ENCODE measurements around the gene ASPHD2. TPM values are rescaled to one million over a fixed set of nuclear protein-coding genes. Genes with fewer than 3 reads are reported as not detected.

Gene ASPHD2
- total RNA-seq, 1 experiment from 2014 or later: 8.7 TPM

Small RNAs within 50 kb of the gene (small RNA-seq; reads per million reads assigned to genes)
- gene RNA5SP495: 0.07 reads per million

Other genes starting within 250 kb of the ASPHD2 start
- 23.4 and 28.6 TPM in 2 replicates for gene HPS4, start 54.5 kb downstream of the ASPHD2 start, total RNA-seq (2014; rRNA removed; shearing (Covaris generic))
- 27.3 and 37.1 TPM in 2 replicates for gene SRRD, start 54.6 kb downstream of the ASPHD2 start, total RNA-seq (2014; rRNA removed; shearing (Covaris generic))
- gene TFIP11, start 83.2 kb downstream of the ASPHD2 start, total RNA-seq (2014; rRNA removed; shearing (Covaris generic)): 41.9 and 44.7 TPM in 2 replicates
- 42.6 and 50.1 TPM in 2 replicates for gene TPST2, start 160.9 kb downstream of the ASPHD2 start, total RNA-seq (2014; rRNA removed; shearing (Covaris generic))
- not detected in 2 replicates for gene CRYBB1, start 188.8 kb downstream of the ASPHD2 start, total RNA-seq (2014; rRNA removed; shearing (Covaris generic))
- not detected in 2 replicates for gene CRYBA4, start 192.7 kb downstream of the ASPHD2 start, total RNA-seq (2014; rRNA removed; shearing (Covaris generic))
- 0.07 and 0.10 TPM in 2 replicates for gene MIAT, start 228.3 kb downstream of the ASPHD2 start, total RNA-seq (2014; rRNA removed; shearing (Covaris generic))